H1 (cell line): Measurements from ENCODE around the gene IGFL2. TPM values are rescaled to one million over a fixed set of nuclear protein-coding genes. Genes with fewer than 3 reads are reported as not detected.

Experiments used
- CTCF ChIA-PET: fragments of 300-600 bp; sonication (Branson Sonifier 250); formaldehyde crosslinking; loops from one replicate; lab custom pipeline; 2021; ENCODE audit not compliant: partially characterized antibody; lab: Charles Lee
- POLR2A ChIA-PET: fragments of 300-600 bp; sonication (Branson Sonifier 250); formaldehyde crosslinking; loops from one replicate; lab custom pipeline; 2021; ENCODE audit warnings: inconsistent platforms; ENCODE audit not compliant: partially characterized antibody; lab: Charles Lee
- DNase-seq, 2 experiments: peaks; one replicate each; pipeline versions ENCODE4 v3.0.0 to v3.0.0-alpha.2; 2010 to 2022; ENCODE audit warnings: low spot score in 2 of 2, low read depth in 1 of 2, mixed read lengths in 1 of 2
- FAIRE-seq: peaks from 2 replicates; lab custom pipeline; 2011; peaks lifted over from hg19 to GRCh38; lab: Jason Lieb, UNC
- H2AFZ ChIP-seq: 2 replicates; pipeline ENCODE4 v1.8.1; 2012; ENCODE audit warnings: low read length, inconsistent platforms
- H2AK5ac ChIP-seq: 2 replicates; pipeline ENCODE4 v1.6.1; 2013; ENCODE audit warnings: low read depth, low read length
- H2BK120ac ChIP-seq: replicated peaks from 2 replicates; pipeline ENCODE3; 2013; ENCODE audit warnings: low read depth, low read length, inconsistent platforms
- H2BK12ac ChIP-seq: 2 replicates; pipeline ENCODE4 v1.6.1; 2013; ENCODE audit warnings: low read depth, low read length
- H2BK15ac ChIP-seq: 2 replicates; pipeline ENCODE4 v1.6.1; 2013; ENCODE audit warnings: low read length
- H2BK20ac ChIP-seq: 2 replicates; pipeline ENCODE4 v1.6.1; 2013; ENCODE audit warnings: low read length
- H2BK5ac ChIP-seq: 2 replicates; pipeline ENCODE4 v1.6.1; 2013; ENCODE audit warnings: low read depth, low read length
- H3K14ac ChIP-seq: 2 replicates; pipeline ENCODE4 v1.6.1; 2013; ENCODE audit warnings: inconsistent platforms; ENCODE audit not compliant: insufficient read length
- H3K18ac ChIP-seq: 2 replicates; pipeline ENCODE4 v1.6.1; 2013; ENCODE audit warnings: low read length; ENCODE audit errors: extremely low read depth
- H3K23ac ChIP-seq: 2 replicates; pipeline ENCODE4 v1.6.1; 2013; ENCODE audit warnings: inconsistent platforms; ENCODE audit not compliant: insufficient read length
- H3K23me2 ChIP-seq: 2 replicates; pipeline ENCODE4 v1.6.1; 2013; ENCODE audit warnings: low read depth, low read length
- H3K27ac ChIP-seq: 2 replicates; pipeline ENCODE4 v1.6.1; 2011; ENCODE audit warnings: low read depth, low read length, inconsistent platforms
- H3K27me3 ChIP-seq, 4 experiments: replicated peaks in 1 of 4; 1 replicate in 1 of 4; 2 replicates in 3 of 4; pipeline versions ENCODE4 v1.6.1 to v1.8.1; 2011 to 2013; ENCODE audit warnings: low read length in 3 of 4, mild to moderate bottlenecking in 3 of 4, inconsistent platforms in 2 of 4, mixed read lengths in 2 of 4, moderate library complexity in 1 of 4; ENCODE audit not compliant: control insufficient read depth in 3 of 4, insufficient read depth in 3 of 4; ENCODE audit errors: extremely low read depth in 1 of 4
- H3K36me3 ChIP-seq, 4 experiments: 2 replicates each; pipeline versions ENCODE4 v1.6.1 to v1.8.1; 2011 to 2013; ENCODE audit warnings: mild to moderate bottlenecking in 4 of 4, low read length in 3 of 4, moderate library complexity in 2 of 4, control low read depth in 1 of 4, inconsistent platforms in 1 of 4; ENCODE audit not compliant: insufficient read depth in 4 of 4, control insufficient read depth in 2 of 4
- H3K4ac ChIP-seq: replicated peaks from 2 replicates; pipeline ENCODE3; 2013; ENCODE audit warnings: low read length, low read depth, mixed read lengths, inconsistent platforms; ENCODE audit not compliant: insufficient read length
- H3K4me1 ChIP-seq, 4 experiments: replicated peaks in 1 of 4; 1 replicate in 1 of 4; 2 replicates in 3 of 4; pipeline versions ENCODE4 v1.6.1 to v1.8.1; 2011 to 2013; ENCODE audit warnings: low read length in 3 of 4, inconsistent platforms in 2 of 4, mixed read lengths in 1 of 4; ENCODE audit not compliant: insufficient read depth in 4 of 4, control insufficient read depth in 3 of 4
- H3K4me2 ChIP-seq, 2 experiments: 2 replicates each; pipeline versions ENCODE4 v1.6.1 to v1.8.1; 2011 to 2013; ENCODE audit warnings: low read depth in 2 of 2, low read length in 2 of 2, control low read depth in 1 of 2, inconsistent platforms in 1 of 2, mild to moderate bottlenecking in 1 of 2; ENCODE audit not compliant: insufficient read depth in 1 of 2
- H3K4me3 ChIP-seq, 4 experiments: fragments of 200-600, 300-600 bp in 1 of 4; sonication (generic), shearing (Covaris generic), sonication (Bioruptor Twin) in 1 of 4; 2 replicates each; pipeline versions ENCODE4 v1.5.1 to v1.8.1; 2011 to 2016; ENCODE audit warnings: low read length in 4 of 4, low read depth in 3 of 4, control low read depth in 2 of 4, inconsistent platforms in 2 of 4, mild to moderate bottlenecking in 2 of 4, mixed read lengths in 1 of 4, moderate library complexity in 1 of 4; ENCODE audit not compliant: insufficient read depth in 2 of 4; ENCODE audit errors: extremely low read depth in 1 of 4
- H3K56ac ChIP-seq: replicated peaks from 2 replicates; pipeline ENCODE3; 2013; ENCODE audit warnings: low read depth, mild to moderate bottlenecking, mixed read lengths, low read length, inconsistent platforms; ENCODE audit not compliant: insufficient read length
- H3K79me1 ChIP-seq: 2 replicates; pipeline ENCODE4 v1.6.1; 2013; ENCODE audit warnings: low read depth, low read length, control low read depth
- H3K79me2 ChIP-seq, 2 experiments: 2 replicates each; pipeline versions ENCODE4 v1.6.1 to v1.8.1; 2012 to 2013; ENCODE audit warnings: low read length in 2 of 2, mild to moderate bottlenecking in 2 of 2, inconsistent platforms in 1 of 2; ENCODE audit not compliant: insufficient read depth in 2 of 2, control insufficient read depth in 1 of 2
- H3K9ac ChIP-seq, 4 experiments: replicated peaks in 1 of 4; 1 replicate in 1 of 4; 2 replicates in 3 of 4; pipeline versions ENCODE4 v1.6.1 to v1.8.1; 2011 to 2013; ENCODE audit warnings: low read depth in 3 of 4, low read length in 3 of 4, control low read depth in 2 of 4, mild to moderate bottlenecking in 2 of 4, moderate library complexity in 2 of 4, inconsistent platforms in 1 of 4; ENCODE audit errors: extremely low read depth in 1 of 4
- H3K9me3 ChIP-seq, 2 experiments: 2 replicates each; pipeline versions ENCODE4 v1.6.1 to v1.8.1; 2012 to 2013; ENCODE audit warnings: mild to moderate bottlenecking in 2 of 2, moderate library complexity in 2 of 2, control low read depth in 1 of 2, inconsistent platforms in 1 of 2, low read depth in 1 of 2, low read length in 1 of 2, mixed read lengths in 1 of 2; ENCODE audit not compliant: insufficient read depth in 2 of 2
- H4K20me1 ChIP-seq, 2 experiments: replicated peaks in 1 of 2; 2 replicates each; pipeline versions ENCODE3 to v1.8.1; 2011 to 2013; ENCODE audit warnings: inconsistent platforms in 2 of 2, low read length in 2 of 2, mild to moderate bottlenecking in 1 of 2; ENCODE audit not compliant: insufficient read depth in 2 of 2, control insufficient read depth in 1 of 2
- H4K5ac ChIP-seq: 2 replicates; pipeline ENCODE4 v1.6.1; 2013; ENCODE audit warnings: low read length, low read depth, mixed read lengths, inconsistent platforms; ENCODE audit not compliant: insufficient read length
- H4K8ac ChIP-seq: 2 replicates; pipeline ENCODE4 v1.8.0; 2013; ENCODE audit warnings: mild to moderate bottlenecking, moderate library complexity, low read length, inconsistent platforms; ENCODE audit not compliant: insufficient read depth; ENCODE audit errors: extremely low read depth
- H4K91ac ChIP-seq: replicated peaks from 2 replicates; pipeline ENCODE3; 2013; ENCODE audit warnings: low read length, mixed read lengths, inconsistent platforms; ENCODE audit not compliant: insufficient read length
- ASH2L ChIP-seq: fragments of 200-600, 300-600 bp; sonication (generic); IDR thresholded peaks from one replicate; pipeline ENCODE4 v1.7.1; 2017; ENCODE audit warnings: low read length
- BCL11A ChIP-seq, 2 experiments: IDR thresholded peaks; one replicate each; pipeline ENCODE4 v1.6.1; 2011; ENCODE audit warnings: low read depth in 2 of 2, low read length in 2 of 2, mild to moderate bottlenecking in 2 of 2
- BRCA1 ChIP-seq: IDR thresholded peaks from 2 replicates; pipeline ENCODE4 v1.6.1; 2012; ENCODE audit warnings: low read depth, low read length, improper control_type of control experiment
- EZH2 ChIP-seq: fragments of 200-600 bp; sonication (generic); IDR thresholded peaks from 2 replicates; pipeline ENCODE4 v1.7.1; 2012; ENCODE audit warnings: low read depth, mild to moderate bottlenecking, moderate library complexity, low read length, inconsistent platforms; ENCODE audit not compliant: severe bottlenecking
- POU5F1 ChIP-seq: IDR thresholded peaks from 2 replicates; pipeline ENCODE4 v1.6.1; 2011; ENCODE audit warnings: low read depth, mild to moderate bottlenecking, low read length, moderate library complexity
- SIN3A ChIP-seq, 2 experiments: IDR thresholded peaks in 1 of 2; conservative IDR thresholded peaks in 1 of 2; 2 replicates each; pipeline ENCODE4 v1.6.1; 2011 to 2012; ENCODE audit warnings: low read length in 2 of 2, improper control_type of control experiment in 1 of 2, low read depth in 1 of 2, mild to moderate bottlenecking in 1 of 2
- WGBS, 2 experiments: shearing (Covaris generic) in 1 of 2; methylation state at CpG; one replicate each; pipeline versions ENCODE4 v1.1.6 to v1.1.7; 2013 to 2015; ENCODE audit warnings: low lambda C conversion rate in 2 of 2, mixed read lengths in 2 of 2, inconsistent platforms in 1 of 2, low coverage in 1 of 2, missing lambda C conversion rate in 1 of 2; ENCODE audit not compliant: insufficient replicate concordance in 2 of 2, insufficient coverage in 1 of 2, insufficient read length in 1 of 2; ENCODE audit errors: extremely low coverage in 1 of 2, missing lambda C conversion rate in 1 of 2; 5-methylcytosine and 5-hydroxymethylcytosine counted together
- polyA plus RNA-seq, 7 experiments: library from polyadenylated mRNA; depleted of rRNA in 3 of 7; stranded (reverse) in 5 of 7; unstranded in 2 of 7; fragments of >200 nt in 5 of 7; fragments of 200-250 nt in 2 of 7; gene quantifications; 1 replicate in 5 of 7; 2 replicates in 1 of 7; 4 replicates in 1 of 7; pipeline versions ENCODE4 v1.2.1 to v1.2.3, GENCODE V29; 2011 to 2013; ENCODE audit warnings: missing spikeins in 2 of 7, mixed read lengths in 2 of 7
- total RNA-seq: library from RNA; stranded (reverse); fragmentation: NEBNext Ultra II Directional; extraction: Animal tissue kit (Norgen Biotek cat#: 25700); gene quantifications from 2 replicates; pipeline ENCODE4 v1.2.1, GENCODE V29; 2021

IGFL2 gene
- total and polyA plus RNA-seq, 2 of the 8 experiments (the other 6 are each of a cell fraction or from before 2014, with no cell fraction given): not detected

DNA sequence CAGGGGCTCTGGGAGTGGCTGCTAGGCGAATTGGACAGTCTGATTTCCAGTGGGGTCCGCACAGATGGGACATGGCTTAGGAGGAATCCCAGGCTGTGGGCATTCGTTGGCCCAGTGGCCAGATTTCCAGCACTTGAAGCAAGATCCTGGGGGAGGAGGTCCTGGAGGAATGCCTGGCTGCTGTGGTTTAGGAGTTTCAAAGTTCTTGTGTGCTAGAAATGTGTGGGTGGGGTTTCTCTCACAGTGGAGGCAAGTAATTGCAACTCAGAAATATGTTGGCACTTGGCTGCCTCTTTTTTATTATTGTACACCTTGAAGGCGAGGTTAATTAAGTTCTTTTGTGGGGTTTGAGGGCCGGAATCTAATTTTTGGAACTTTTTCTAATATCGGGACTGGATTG is 40.7 kb upstream of the IGFL2 start:
- ChIA-PET CTCF (no interaction called here), POLR2A (no interaction called here)
- no peak for FAIRE-seq
- no peaks in the 10 kb centered on the region; a peak in 1 of 7 replicates for H3K4me1 ChIP-seq
- H3K18ac ChIP-seq: no peak overlapping the region
- H2BK120ac ChIP-seq: no peak overlapping the region
- no peak overlapping the region for H4K5ac ChIP-seq
- no peaks in the 10 kb centered on the region for H3K23me2 ChIP-seq
- H2AFZ ChIP-seq: no peak overlapping the region
- no peaks in the 10 kb centered on the region for H3K79me1 ChIP-seq
- no peak overlapping the region for H2BK5ac ChIP-seq
- no peak overlapping the region for H2BK20ac ChIP-seq
- no peaks in the 10 kb centered on the region for H3K27me3 ChIP-seq
- H3K9me3 ChIP-seq: no peaks in the 10 kb centered on the region
- no peak overlapping the region for H3K27ac ChIP-seq
- H3K14ac ChIP-seq: no peak overlapping the region
- H3K79me2 ChIP-seq: no peaks in the 10 kb centered on the region
- no peak overlapping the region for H3K56ac ChIP-seq
- TF ChIP-seq BCL11A (IDR thresholded peaks at IDR 0.05; ENCODE audit: low read depth in 2 of 2, low read length in 2 of 2) (no peak), BRCA1 (no peak), SIN3A (conservative IDR thresholded peaks at IDR 0.05 in 1 of 2, IDR thresholded peaks at IDR 0.05 in 1 of 2; ENCODE audit: low read depth in 1 of 2, low read length in 2 of 2) (no peak), POU5F1 (no peak), ASH2L (no peak), EZH2 (no peak)
- H2BK12ac ChIP-seq: no peak overlapping the region
- H3K4me3 ChIP-seq: no peak overlapping the region
- H4K91ac ChIP-seq: no peak overlapping the region
- WGBS, 2 experiments: 82% methylated on average over 6 of the region's 6 CpGs; no CpG with 5 or more reads in 1 of the 2 experiments
- H2BK15ac ChIP-seq: no peak overlapping the region
- no peak overlapping the region for H4K8ac ChIP-seq
- H2AK5ac ChIP-seq: no peak overlapping the region
- H3K23ac ChIP-seq: no peak overlapping the region
- H4K20me1 ChIP-seq: no peaks in the 10 kb centered on the region
- H3K9ac ChIP-seq: no peak overlapping the region
- no peak for DNase-seq
- H3K4me2 ChIP-seq: no peak overlapping the region
- no peaks in the 10 kb centered on the region for H3K36me3 ChIP-seq
- H3K4ac ChIP-seq: no peak overlapping the region
